ENCODE results near the gene HSD11B1L.
"Not testable (repeated sequence)": the region's sequence is repeated elsewhere in the genome, so short reads cannot be mapped to it uniquely, and the experiment has no call there.

The HSD11B1L gene

GRCh38 chr19:5703819-5704818 lies 23.3 kb downstream of the HSD11B1L start:
- DNase-seq, result no peak

- DNase-seq, result no peak
These were observed 24.7 kb downstream of the HSD11B1L start for GRCh38 chr19:5705552-5705951.

GRCh38 chr19:5706876-5707573 lies 26.2 kb downstream of the HSD11B1L start:
- no peak for DNase-seq

GRCh38 chr19:5707576-5708575 lies 27.0 kb downstream of the HSD11B1L start:
- no peak for DNase-seq

- DNase-seq, result no peak
These were observed 30.2 kb downstream of the HSD11B1L start for GRCh38 chr19:5711025-5711424.

- no peak for DNase-seq
These were observed 30.9 kb downstream of the HSD11B1L start for GRCh38 chr19:5711713-5712161.

- DNase-seq, result no peak
These were observed 32.4 kb downstream of the HSD11B1L start for GRCh38 chr19:5713228-5713627.

- DNase-seq, result no peak
These were observed 34.0 kb downstream of the HSD11B1L start for GRCh38 chr19:5714816-5715215.

- DNase-seq, result no peak
These were observed 36.5 kb downstream of the HSD11B1L start for GRCh38 chr19:5717215-5717935.

- no peak for DNase-seq
These were observed 37.3 kb downstream of the HSD11B1L start for GRCh38 chr19:5718037-5718578.

- DNase-seq, result peak; percentile 46 to 72
These were observed 37.9 kb downstream of the HSD11B1L start for GRCh38 chr19:5718579-5719273.

- no peak for DNase-seq
These were observed 38.6 kb downstream of the HSD11B1L start for GRCh38 chr19:5719274-5719960.

GRCh38 chr19:5719961-5720790 lies 39.3 kb downstream of the HSD11B1L start, which contains the start of the genes CATSPERD and LONP1:
TSS of gene CATSPERD (plus strand) at chr19:5720637. CDS start at chr19:5720738, 101 bp downstream.
TSS of gene LONP1 (minus strand) at chr19:5720146. CDS start at chr19:5720132, 14 bp downstream.
- peak; percentile 96 to 97 for DNase-seq

- DNase-seq, result no peak
These were observed 46.7 kb downstream of the HSD11B1L start for GRCh38 chr19:5727453-5728050.

- not testable (repeated sequence) for DNase-seq
These were observed 52.3 kb downstream of the HSD11B1L start for GRCh38 chr19:5733172-5733571.

Measured in Kasumi-1 (cell line).